ENCODE data around the gene CCDC40. TPM values are rescaled to one million over a fixed set of nuclear protein-coding genes. Genes with fewer than 3 reads are reported as not detected.

The CCDC40 gene
- total and polyA plus RNA-seq, 9 of the 15 experiments (the other 6 are each of a cell fraction or from before 2014, with no cell fraction given) = 0.07 to 0.33 TPM; not detected in 7

DNA sequence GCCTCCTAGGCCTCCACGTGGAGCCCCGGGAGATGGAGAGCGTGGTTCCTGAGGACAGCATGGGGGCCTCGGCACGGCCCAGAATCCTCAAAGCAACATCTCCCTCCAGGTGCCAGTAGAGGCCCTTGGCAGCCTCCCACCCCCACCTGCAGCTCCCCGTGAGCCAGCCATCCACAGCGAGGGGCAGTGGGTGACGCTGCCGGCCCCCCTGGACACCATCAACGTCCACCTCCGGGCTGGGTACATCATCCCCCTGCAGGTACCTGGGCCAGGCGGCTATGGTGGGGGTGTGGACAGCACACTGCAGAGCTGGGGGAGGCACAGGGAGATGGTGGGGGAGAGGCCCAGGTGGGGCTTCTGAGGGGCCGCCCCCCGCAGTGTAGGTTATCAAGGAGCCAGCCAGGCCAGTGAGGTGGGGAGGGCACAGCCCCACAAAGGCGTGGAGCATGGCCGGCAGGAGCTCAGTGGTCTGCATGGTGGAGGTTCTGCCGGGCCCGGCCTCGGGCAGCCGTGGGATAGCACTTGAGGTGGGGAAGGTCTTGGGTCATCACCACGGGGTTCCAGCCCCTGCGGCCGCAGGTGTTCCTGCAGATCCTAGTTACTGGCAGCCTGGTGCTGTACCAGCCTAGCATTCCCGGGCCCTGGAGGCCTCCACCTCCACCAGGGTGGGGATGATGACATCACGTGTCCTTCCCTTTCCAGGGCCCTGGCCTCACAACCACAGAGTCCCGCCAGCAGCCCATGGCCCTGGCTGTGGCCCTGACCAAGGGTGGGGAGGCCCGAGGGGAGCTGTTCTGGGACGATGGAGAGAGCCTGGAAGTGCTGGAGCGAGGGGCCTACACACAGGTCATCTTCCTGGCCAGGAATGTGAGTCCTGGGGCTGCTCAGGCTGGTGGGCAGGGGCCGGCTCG is 81.3 kb downstream of the CCDC40 start:
- ChIA-PET CTCF (ENCODE audit: low intra/inter-chr PET ratio) (no interaction called here), POLR2A (interaction anchor here (1.4 to 2.2 kb wide), 2 partner anchors 10 to 24 kb away, joined by 4 to 7 read pairs; no protein-coding TSS in a partner anchor)
- FAIRE-seq (no peak), DNase-seq (ENCODE audit: extremely low read depth in 1 of 4, low spot score in 3 of 4) (no peak), ATAC-seq (peak; percentile 13; the same call in 1 of the 3 replicates)
- Histone ChIP-seq H3K27me3 (ENCODE audit: control insufficient read depth in 2 of 2, insufficient read depth in 2 of 2, low read length in 2 of 2) (peaks cover 46 to 63% of the 10 kb centered on the region in 2 experiments), H3K4me3 (no peak overlapping the region), H3K79me2 (ENCODE audit: control insufficient read depth, insufficient read depth, low read length) (no peaks in the 10 kb centered on the region), H3K36me3 (ENCODE audit: control insufficient read depth, insufficient read depth, low read length) (no peaks in the 10 kb centered on the region), H2AFZ (ENCODE audit: low read depth, low read length) (no peak overlapping the region), H3K9me3 (replicated peaks; ENCODE audit: control insufficient read depth, insufficient read depth, low read depth, low read length) (0 out of 2 replicates have a peak, but pooled peaks cover 5% of the 10 kb centered on the region), H3K4me2 (ENCODE audit: insufficient read depth, low read length) (no peak overlapping the region), H3K9ac (ENCODE audit: insufficient read depth in 1 of 2, low read depth in 2 of 2, low read length in 2 of 2) (peak overlapping the region in 1 of 2 experiments; percentile 52; a peak in 2 of 4 replicates), H3K4me1 (replicated peaks in 1 of 2; ENCODE audit: control insufficient read depth in 2 of 2, insufficient read depth in 2 of 2, low read length in 2 of 2) (peaks cover 0 to 40% of the 10 kb centered on the region in 2 experiments; a peak in 2 of 5 replicates), H3K27ac (ENCODE audit: extremely low read depth, low read depth, low read length) (no peak overlapping the region), H3K9me1 (ENCODE audit: control insufficient read depth, insufficient read depth, low read length) (no peaks in the 10 kb centered on the region), H4K20me1 (replicated peaks; ENCODE audit: control insufficient read depth, insufficient read depth, low read length) (no peaks in the 10 kb centered on the region)
- BruUV-seq (replicated peaks) = no TSS peak
- intact Hi-C loops (cut with micrococcal nuclease) = no loop called here
- in situ Hi-C loops (cut with MboI) = no loop called here
- WGBS (ENCODE audit: insufficient coverage, low coverage, missing lambda C conversion rate) = 13% methylated on average over 31 of the region's 31 CpGs
- no peak for TF ChIP-seq SIRT6 (IDR thresholded peaks at IDR 0.05; ENCODE audit: low read depth, low read length)

DNA sequence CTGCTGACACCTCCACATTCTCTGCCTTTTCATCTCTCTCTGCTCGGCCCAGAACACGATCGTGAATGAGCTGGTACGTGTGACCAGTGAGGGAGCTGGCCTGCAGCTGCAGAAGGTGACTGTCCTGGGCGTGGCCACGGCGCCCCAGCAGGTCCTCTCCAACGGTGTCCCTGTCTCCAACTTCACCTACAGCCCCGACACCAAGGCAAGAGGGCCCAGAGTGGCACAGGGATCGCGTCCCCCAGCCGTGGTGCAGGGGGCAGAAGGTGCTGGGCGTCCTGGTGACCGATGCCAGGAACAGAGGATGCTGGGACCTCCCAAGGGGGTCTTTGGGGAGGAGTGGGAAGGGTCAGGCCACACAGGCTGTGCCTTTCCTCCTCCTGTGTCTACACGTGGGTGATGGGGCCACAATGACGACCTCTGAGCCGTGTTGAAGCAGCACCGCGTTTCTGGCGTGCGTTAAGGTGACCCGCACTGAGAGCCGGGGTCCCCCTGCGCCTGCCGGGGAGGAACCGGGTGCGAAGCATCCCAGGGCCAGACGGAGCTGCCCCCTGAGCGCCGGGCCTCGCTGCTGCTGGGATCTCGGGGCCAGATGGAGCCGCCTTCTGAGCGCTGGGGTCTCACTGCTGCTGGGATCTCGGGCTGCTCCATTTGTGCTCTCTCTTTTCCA is 82.3 kb downstream of the CCDC40 start:
- ChIA-PET CTCF (ENCODE audit: low intra/inter-chr PET ratio) (no interaction called here), POLR2A (interaction anchor here (0.6 to 2.2 kb wide), 5 partner anchors 8 to 24 kb away, joined by 3 to 7 read pairs (median 5); partner anchors contain the start of gene GAA)
- FAIRE-seq (no peak), DNase-seq (ENCODE audit: extremely low read depth in 1 of 4, low spot score in 3 of 4) (peak in 1 of 4 experiments; percentile 11), ATAC-seq (peak; percentile 34; the same call in 2 of the 3 replicates)
- Histone ChIP-seq H2AFZ (ENCODE audit: low read depth, low read length) (no peak overlapping the region), H3K27ac (ENCODE audit: extremely low read depth, low read depth, low read length) (no peak overlapping the region), H3K9me3 (replicated peaks; ENCODE audit: control insufficient read depth, insufficient read depth, low read depth, low read length) (0 out of 2 replicates have a peak, but pooled peaks cover 5% of the 10 kb centered on the region), H3K9me1 (ENCODE audit: control insufficient read depth, insufficient read depth, low read length) (no peaks in the 10 kb centered on the region), H3K4me1 (replicated peaks in 1 of 2; ENCODE audit: control insufficient read depth in 2 of 2, insufficient read depth in 2 of 2, low read length in 2 of 2) (peaks cover 0 to 35% of the 10 kb centered on the region in 2 experiments; a peak in 2 of 5 replicates), H3K4me3 (no peak overlapping the region), H3K27me3 (ENCODE audit: control insufficient read depth in 2 of 2, insufficient read depth in 2 of 2, low read length in 2 of 2) (peaks cover 41 to 57% of the 10 kb centered on the region in 2 experiments), H4K20me1 (replicated peaks; ENCODE audit: control insufficient read depth, insufficient read depth, low read length) (no peaks in the 10 kb centered on the region), H3K4me2 (ENCODE audit: insufficient read depth, low read length) (no peak overlapping the region), H3K79me2 (ENCODE audit: control insufficient read depth, insufficient read depth, low read length) (no peaks in the 10 kb centered on the region), H3K36me3 (ENCODE audit: control insufficient read depth, insufficient read depth, low read length) (no peaks in the 10 kb centered on the region), H3K9ac (ENCODE audit: insufficient read depth in 1 of 2, low read depth in 2 of 2, low read length in 2 of 2) (peak overlapping the region in 1 of 2 experiments; percentile 52; a peak in 2 of 4 replicates)
- no TSS peak for BruUV-seq (replicated peaks)
- TF ChIP-seq, protein P1, sequence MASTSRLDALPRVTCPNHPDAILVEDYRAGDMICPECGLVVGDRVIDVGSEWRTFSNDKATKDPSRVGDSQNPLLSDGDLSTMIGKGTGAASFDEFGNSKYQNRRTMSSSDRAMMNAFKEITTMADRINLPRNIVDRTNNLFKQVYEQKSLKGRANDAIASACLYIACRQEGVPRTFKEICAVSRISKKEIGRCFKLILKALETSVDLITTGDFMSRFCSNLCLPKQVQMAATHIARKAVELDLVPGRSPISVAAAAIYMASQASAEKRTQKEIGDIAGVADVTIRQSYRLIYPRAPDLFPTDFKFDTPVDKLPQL (IDR thresholded peaks at IDR 0.05; ENCODE audit: extremely low read depth, insufficient read length) = no peak
- TF ChIP-seq PHF8 (IDR thresholded peaks at IDR 0.05; ENCODE audit: borderline replicate concordance, low read length) = no peak
- no peak for TF ChIP-seq SAFB2 (IDR thresholded peaks at IDR 0.05; ENCODE audit: borderline replicate concordance, low read depth, low read length, severe bottlenecking)
- TF ChIP-seq CBFA2T3 (IDR thresholded peaks at IDR 0.05) = no peak
- in situ Hi-C loops (cut with MboI) (no loop called here), intact Hi-C loops (cut with micrococcal nuclease) (no loop called here)
- 7% methylated on average over 26 of the region's 35 CpGs for WGBS (ENCODE audit: insufficient coverage, low coverage, missing lambda C conversion rate)

Measured in K562 (cell line).